Sigmoid colon (tissue), 3 donors: Measurements from ENCODE around the gene PEX7.

Source experiments
- POLR2A ChIP-seq, 2 donors: fragments of 450-650 bp; IDR thresholded peaks; one replicate each; pipeline ENCODE4 v1.6.1; 2016; ENCODE audit warnings: antibody characterized with exemption in 2 of 2, mild to moderate bottlenecking in 2 of 2, moderate library complexity in 2 of 2
- TF ChIP-seq, protein P1 (sequence below), 4 experiments: fragments of 450-650 bp in 3 of 4; fragments of 200-600 bp in 1 of 4; IDR thresholded peaks; one replicate each; pipeline ENCODE4 v1.5.1; 2016 to 2019; ENCODE audit warnings: antibody characterized with exemption in 4 of 4, mild to moderate bottlenecking in 3 of 4, moderate library complexity in 2 of 4

- TF ChIP-seq, protein P1, sequence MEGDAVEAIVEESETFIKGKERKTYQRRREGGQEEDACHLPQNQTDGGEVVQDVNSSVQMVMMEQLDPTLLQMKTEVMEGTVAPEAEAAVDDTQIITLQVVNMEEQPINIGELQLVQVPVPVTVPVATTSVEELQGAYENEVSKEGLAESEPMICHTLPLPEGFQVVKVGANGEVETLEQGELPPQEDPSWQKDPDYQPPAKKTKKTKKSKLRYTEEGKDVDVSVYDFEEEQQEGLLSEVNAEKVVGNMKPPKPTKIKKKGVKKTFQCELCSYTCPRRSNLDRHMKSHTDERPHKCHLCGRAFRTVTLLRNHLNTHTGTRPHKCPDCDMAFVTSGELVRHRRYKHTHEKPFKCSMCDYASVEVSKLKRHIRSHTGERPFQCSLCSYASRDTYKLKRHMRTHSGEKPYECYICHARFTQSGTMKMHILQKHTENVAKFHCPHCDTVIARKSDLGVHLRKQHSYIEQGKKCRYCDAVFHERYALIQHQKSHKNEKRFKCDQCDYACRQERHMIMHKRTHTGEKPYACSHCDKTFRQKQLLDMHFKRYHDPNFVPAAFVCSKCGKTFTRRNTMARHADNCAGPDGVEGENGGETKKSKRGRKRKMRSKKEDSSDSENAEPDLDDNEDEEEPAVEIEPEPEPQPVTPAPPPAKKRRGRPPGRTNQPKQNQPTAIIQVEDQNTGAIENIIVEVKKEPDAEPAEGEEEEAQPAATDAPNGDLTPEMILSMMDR (IDR thresholded peaks at IDR 0.05): no peak
- TF ChIP-seq POLR2A (IDR thresholded peaks at IDR 0.05): no peak
Measured at GRCh38 chr6:136926383-136926782, 104.0 kb downstream of the PEX7 start.
